GM21515 (cell line): ENCODE data around the gene ATP6AP2.

Source experiments
- ATAC-seq: cut with Tn5 transposase; IDR thresholded peaks from one replicate; pipeline ENCODE4 v1.9.1; 2021; ENCODE audit not compliant: unreplicated experiment

The ATP6AP2 gene

GRCh38 chrX:40637687-40638086 is 56.9 kb downstream of the ATP6AP2 start:
- no peak for ATAC-seq

GRCh38 chrX:40644176-40644575 is 63.4 kb downstream of the ATP6AP2 start:
- no peak for ATAC-seq

- ATAC-seq = no peak
Measured at GRCh38 chrX:40644821-40645358, 64.1 kb downstream of the ATP6AP2 start.

GRCh38 chrX:40646489-40647306 is 65.9 kb downstream of the ATP6AP2 start:
- ATAC-seq = peak; percentile 23

GRCh38 chrX:40647307-40648197 is 66.8 kb downstream of the ATP6AP2 start, which contains the start of gene CXorf38:
Gene CXorf38 (minus strand): TSS chrX:40647561. CDS start chrX:40647520, 41 bp downstream.
- ATAC-seq = peak; percentile 72

- ATAC-seq = no peak
Measured at GRCh38 chrX:40651620-40652223, 71.0 kb downstream of the ATP6AP2 start.

- ATAC-seq = no peak
Measured at GRCh38 chrX:40652664-40653063, 71.9 kb downstream of the ATP6AP2 start.

GRCh38 chrX:40653535-40653934 is 72.8 kb downstream of the ATP6AP2 start:
- no peak for ATAC-seq
